Retinal pigment epithelial cell (primary cell): ENCODE measurements around the gene BEND6.
"Not testable (repeated sequence)": the region's sequence is repeated elsewhere in the genome, so short reads cannot be mapped to it uniquely, and the experiment has no call there.

Experiments
- DNase-seq: peaks from one replicate; pipeline ENCODE4 v3.0.0-alpha.2; 2010; ENCODE audit warnings: low read depth
- H3K4me3 ChIP-seq: 2 replicates; pipeline ENCODE4 v1.5.1; 2011; ENCODE audit warnings: mild to moderate bottlenecking, low read length, control low read depth, moderate library complexity
- TF ChIP-seq, protein P1 (sequence below): conservative IDR thresholded peaks from 2 replicates; pipeline ENCODE4 v1.5.1; 2011; ENCODE audit warnings: low read depth, low read length, control low read depth, inconsistent platforms

Gene BEND6

DNA sequence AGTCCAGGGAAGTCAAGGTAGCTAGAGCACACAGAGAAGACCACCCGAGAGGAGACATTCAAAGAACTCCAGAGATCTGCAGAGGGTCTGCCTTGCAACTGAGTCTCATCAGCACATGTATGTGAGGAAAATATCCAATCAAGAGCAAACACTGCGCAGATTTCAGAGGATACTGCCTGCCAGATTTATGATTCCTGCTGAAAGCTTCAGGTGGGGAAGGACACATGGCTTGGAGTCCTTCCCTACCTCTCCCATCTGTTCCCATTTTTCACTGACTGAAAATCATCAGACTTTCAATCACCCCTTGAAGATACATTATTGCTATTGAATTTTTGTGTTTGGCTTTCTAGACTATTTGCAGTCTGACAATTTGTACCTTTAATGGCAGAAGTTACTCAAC lies 84.0 kb downstream of the BEND6 start:
- DNase-seq = no peak
- no peak overlapping the region for H3K4me3 ChIP-seq
- TF ChIP-seq, protein P1, sequence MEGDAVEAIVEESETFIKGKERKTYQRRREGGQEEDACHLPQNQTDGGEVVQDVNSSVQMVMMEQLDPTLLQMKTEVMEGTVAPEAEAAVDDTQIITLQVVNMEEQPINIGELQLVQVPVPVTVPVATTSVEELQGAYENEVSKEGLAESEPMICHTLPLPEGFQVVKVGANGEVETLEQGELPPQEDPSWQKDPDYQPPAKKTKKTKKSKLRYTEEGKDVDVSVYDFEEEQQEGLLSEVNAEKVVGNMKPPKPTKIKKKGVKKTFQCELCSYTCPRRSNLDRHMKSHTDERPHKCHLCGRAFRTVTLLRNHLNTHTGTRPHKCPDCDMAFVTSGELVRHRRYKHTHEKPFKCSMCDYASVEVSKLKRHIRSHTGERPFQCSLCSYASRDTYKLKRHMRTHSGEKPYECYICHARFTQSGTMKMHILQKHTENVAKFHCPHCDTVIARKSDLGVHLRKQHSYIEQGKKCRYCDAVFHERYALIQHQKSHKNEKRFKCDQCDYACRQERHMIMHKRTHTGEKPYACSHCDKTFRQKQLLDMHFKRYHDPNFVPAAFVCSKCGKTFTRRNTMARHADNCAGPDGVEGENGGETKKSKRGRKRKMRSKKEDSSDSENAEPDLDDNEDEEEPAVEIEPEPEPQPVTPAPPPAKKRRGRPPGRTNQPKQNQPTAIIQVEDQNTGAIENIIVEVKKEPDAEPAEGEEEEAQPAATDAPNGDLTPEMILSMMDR = no peak

DNA sequence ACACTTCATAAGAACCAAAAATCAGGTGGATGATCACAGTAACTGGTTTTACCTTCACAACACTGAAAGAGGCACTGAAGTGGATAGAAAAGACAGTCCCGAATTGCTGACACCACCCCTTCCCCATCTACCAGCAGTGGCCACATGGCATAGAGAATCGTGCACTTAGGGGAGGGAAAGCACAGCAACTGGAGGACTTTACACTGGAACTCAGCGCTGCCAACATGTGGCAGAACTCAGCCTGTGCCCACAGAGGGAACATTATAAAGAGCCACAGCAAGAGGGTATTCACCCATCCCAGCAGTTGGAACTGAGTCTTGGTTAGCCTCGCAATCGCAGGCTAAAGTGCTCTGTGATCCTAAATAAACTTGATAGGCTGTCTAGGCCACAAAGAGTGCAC lies 85.1 kb downstream of the BEND6 start:
- H3K4me3 ChIP-seq = no peak overlapping the region
- TF ChIP-seq, protein P1 = peak; percentile 46
- DNase-seq = no peak

DNA sequence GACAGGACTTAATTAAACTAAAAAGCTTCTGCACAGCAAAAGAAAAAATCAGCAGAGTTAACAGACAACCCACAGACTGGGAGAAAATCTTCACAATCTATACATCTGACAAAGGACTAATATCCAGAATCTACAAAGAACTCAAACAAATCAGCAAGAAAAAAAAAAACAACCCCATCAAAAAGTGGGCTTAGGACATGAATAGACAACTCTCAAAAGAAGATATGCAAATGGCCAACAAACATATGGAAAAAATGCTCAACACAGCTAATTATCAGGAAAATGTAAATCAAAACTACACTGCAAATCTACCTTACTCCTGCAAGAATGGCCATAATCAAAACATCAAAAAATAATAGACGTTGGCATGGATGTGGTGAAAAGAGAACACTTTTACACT lies 89.2 kb downstream of the BEND6 start:
- DNase-seq = not testable (repeated sequence)

DNA sequence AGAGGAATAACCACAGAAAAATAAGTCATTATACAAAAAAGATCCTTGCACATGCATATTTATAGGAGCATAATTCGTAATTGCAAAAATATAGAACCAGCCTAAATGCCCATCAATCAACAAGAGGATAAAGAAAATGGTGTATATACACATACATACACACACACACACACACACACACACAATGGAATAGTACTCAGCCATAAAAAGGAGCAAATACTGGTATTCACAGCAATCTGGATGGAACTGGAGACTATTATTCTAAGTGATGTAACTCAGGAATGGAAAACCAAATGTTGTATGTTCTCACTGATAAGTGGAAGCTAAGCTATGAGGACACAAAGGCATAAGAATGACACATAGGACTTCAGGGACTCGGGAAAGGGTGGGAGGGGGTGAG lies 89.7 kb downstream of the BEND6 start:
- H3K4me3 ChIP-seq = no peak overlapping the region
- DNase-seq = no peak
- TF ChIP-seq, protein P1 = no peak

More for the DNA sequence above, 89.2 kb downstream of the BEND6 start:
- not testable (repeated sequence) for H3K4me3 ChIP-seq

DNA sequence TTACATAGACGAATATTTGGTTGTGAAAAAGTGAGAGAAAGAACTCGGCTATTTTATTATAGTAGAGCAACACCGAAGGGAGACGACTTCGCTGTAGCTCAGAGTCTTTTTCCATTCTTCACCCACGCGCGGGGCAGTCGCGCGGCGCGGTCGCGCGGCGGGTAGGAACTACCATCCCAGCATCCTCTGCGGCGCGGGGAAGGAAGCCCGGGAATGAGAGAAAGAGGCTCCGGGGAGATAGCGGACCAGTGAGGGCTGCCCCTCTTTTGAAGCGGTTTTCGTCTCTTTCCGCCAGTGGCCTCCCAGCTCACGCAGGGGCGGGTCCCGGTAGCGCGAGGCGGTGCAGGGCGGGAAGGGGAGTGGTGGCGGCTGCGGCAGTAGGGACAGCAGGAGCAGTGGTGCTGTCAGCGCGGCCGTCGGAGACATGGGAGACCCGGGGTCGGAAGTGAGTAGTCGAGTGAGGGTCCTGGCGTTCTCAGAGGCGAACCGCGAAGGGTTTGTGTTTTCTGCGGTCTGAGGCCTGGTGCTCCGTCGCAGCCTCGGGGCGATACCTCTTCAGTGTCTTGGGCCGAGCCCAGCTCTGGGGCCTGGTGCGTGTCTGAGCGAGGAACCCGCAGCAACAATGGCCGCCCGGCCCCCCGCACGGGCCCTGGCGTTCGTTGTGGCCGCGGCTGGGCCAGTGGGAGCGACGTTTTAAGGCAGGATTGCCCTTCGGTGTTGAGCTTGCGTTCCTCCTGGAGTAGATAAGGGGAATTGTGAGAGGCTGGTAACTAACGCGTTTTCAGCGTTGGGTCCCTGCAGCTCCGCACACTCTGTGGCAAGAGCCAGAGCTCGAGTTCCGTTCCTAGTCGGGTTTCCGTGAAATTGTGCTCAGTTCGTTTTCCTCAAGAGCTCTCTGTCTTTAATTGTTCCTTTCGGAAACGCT lies 91.7 kb downstream of the BEND6 start, which contains the start of gene KIAA1586:
TSS of gene KIAA1586 (plus strand) at position 362 of the 925 bp plus-strand sequence. CDS start at position 425, 63 bp downstream.
- peak; percentile 34 for DNase-seq
- H3K4me3 ChIP-seq = peak within 1 kb of the TSS; percentile 70

DNA sequence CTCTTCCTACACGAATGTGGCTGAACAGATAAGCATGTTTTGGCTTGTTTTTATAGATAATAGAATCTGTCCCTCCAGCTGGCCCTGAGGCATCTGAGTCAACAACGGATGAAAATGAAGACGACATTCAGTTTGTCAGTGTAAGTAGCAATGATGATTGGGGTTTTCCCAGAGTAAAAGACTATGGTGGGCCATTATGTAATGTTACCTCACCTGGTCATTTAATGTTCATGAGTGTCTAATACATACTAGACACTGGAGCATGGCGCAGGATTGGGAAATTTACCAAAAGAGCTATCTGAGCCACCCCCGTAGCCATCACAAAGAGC lies 92.3 kb downstream of the BEND6 start:
- not testable (repeated sequence) for H3K4me3 ChIP-seq, DNase-seq

DNA sequence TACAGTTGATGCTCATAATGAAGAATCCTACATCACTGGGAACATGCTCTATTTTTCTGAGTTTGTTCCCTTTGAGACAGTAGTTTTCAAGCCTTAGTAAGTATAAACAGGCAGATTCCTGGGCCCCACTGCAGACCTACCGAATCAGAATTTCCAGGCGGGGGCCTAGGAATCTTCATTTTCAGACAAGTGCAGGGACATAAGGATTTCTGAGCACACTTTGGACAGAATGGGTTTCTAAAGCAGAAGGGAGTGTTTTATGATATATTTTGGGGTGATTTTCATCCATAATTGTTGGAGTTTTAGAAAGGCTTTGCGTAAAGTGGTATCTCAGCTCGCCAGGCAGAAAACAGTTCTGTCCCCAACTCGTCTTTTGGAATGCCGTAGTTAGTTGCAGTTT lies 93.0 kb downstream of the BEND6 start:
- H3K4me3 ChIP-seq = not testable (repeated sequence)

DNA sequence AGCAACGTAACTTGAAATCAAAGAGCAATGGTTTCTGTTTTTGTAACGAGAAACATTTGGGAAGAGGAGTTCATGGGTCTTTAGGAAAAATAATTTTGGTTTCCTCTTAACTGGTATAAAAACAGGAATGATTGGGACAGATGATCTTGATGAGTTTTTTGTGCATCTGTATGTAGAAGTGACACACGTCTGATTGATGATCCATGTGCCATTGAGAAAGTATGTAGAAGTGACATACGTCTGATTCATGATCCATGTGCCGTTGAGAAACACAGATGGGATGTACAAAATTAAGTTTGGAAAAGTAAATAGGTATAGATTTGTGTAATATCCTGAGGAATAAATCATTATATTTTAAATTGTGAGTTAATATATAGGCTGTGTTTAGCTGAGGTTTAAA lies 93.7 kb downstream of the BEND6 start:
- no peak overlapping the region for H3K4me3 ChIP-seq
- DNase-seq = no peak
- TF ChIP-seq, protein P1 = no peak

More for the DNA sequence above, 93.0 kb downstream of the BEND6 start:
- not testable (repeated sequence) for DNase-seq

DNA sequence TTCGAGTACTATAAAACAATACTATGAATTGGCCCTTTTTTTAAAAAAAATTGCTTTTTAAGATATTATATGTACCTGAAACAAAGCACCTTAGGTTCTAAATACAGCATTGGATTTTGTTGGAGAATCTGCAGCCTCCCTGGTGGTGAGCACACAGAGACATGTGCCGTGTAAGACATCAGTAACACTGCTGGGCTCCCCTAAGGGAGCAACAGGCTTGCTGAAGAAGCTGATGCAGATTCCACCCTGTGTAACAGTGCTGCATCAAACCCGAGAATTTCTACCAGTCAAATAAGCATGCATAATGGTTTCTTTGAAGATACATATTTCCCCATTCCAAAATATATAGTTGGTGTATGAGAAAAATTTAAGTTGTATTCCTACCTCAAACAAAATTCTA lies 108.9 kb downstream of the BEND6 start:
- DNase-seq = no peak
- TF ChIP-seq, protein P1 = no peak
- no peak overlapping the region for H3K4me3 ChIP-seq
